GM13976 (cell line): ENCODE results near the gene FNTB.

Source experiments
- DNase-seq: peaks from one replicate; pipeline ENCODE4 v3.0.0; 2012; ENCODE audit warnings: low spot score
- CTCF ChIP-seq: IDR thresholded peaks from 2 replicates; pipeline ENCODE4 v1.5.1; 2012; ENCODE audit warnings: borderline replicate concordance, mild to moderate bottlenecking; ENCODE audit not compliant: insufficient read depth; ENCODE audit errors: extremely low read depth, missing control alignments, control extremely low read depth
- in situ Hi-C: fragments of 300-500 bp; cut with MboI; formaldehyde crosslinking; loops from one replicate; pipeline ENCODE4 v1.12.0; 2022; ENCODE audit warnings: low sequenced_read_pairs, mixed read lengths, inconsistent platforms; ENCODE audit not compliant: unreplicated experiment

The FNTB gene

GRCh38 chr14:64946310-64947045 is 40.2 kb upstream of the FNTB start:
- in situ Hi-C loops = no loop called here
- no peak for TF ChIP-seq CTCF
- DNase-seq = no peak

- DNase-seq = no peak
- no peak for TF ChIP-seq CTCF
- in situ Hi-C loops = no loop called here
Observed at GRCh38 chr14:64947710-64948611, 38.7 kb upstream of the FNTB start.

- in situ Hi-C loops = no loop called here
- no peak for DNase-seq
- TF ChIP-seq CTCF = no peak
Observed at GRCh38 chr14:64948612-64949210, 38.0 kb upstream of the FNTB start.

GRCh38 chr14:64950889-64951288 is 35.8 kb upstream of the FNTB start:
- in situ Hi-C loops = no loop called here
- no peak for TF ChIP-seq CTCF

GRCh38 chr14:64951291-64951690 is 35.4 kb upstream of the FNTB start:
- in situ Hi-C loops = no loop called here
- no peak for DNase-seq
- no peak for TF ChIP-seq CTCF

More at GRCh38 chr14:64950889-64951288, 35.8 kb upstream of the FNTB start:
- DNase-seq = no peak

- no peak for TF ChIP-seq CTCF
- no peak for DNase-seq
- in situ Hi-C loops = no loop called here
Observed at GRCh38 chr14:64951724-64952123, 35.0 kb upstream of the FNTB start.
